H1 (cell line): ENCODE data around the gene TAF10. TPM values are rescaled to one million over a fixed set of nuclear protein-coding genes. Genes with fewer than 3 reads are reported as not detected.

ENCODE experiments used
- CEBPB ChIP-seq: IDR thresholded peaks from 2 replicates; pipeline ENCODE4 v1.6.1; 2012; ENCODE audit warnings: low read depth, low read length
- CHD1 ChIP-seq: IDR thresholded peaks from 2 replicates; pipeline ENCODE4 v1.6.1; 2012; ENCODE audit warnings: low read depth, low read length, improper control_type of control experiment
- EP300 ChIP-seq, 2 experiments: IDR thresholded peaks; 1 replicate in 1 of 2; 2 replicates in 1 of 2; pipeline ENCODE4 v1.6.1; 2011 to 2012; ENCODE audit warnings: low read depth in 2 of 2, low read length in 2 of 2, mild to moderate bottlenecking in 2 of 2, borderline replicate concordance in 1 of 2, inconsistent platforms in 1 of 2, moderate library complexity in 1 of 2
- GABPA ChIP-seq: IDR thresholded peaks from 2 replicates; pipeline ENCODE4 v1.6.1; 2011; ENCODE audit warnings: mild to moderate bottlenecking, low read length, moderate library complexity, borderline replicate concordance; ENCODE audit not compliant: insufficient read depth
- JUND ChIP-seq: IDR thresholded peaks from 2 replicates; pipeline ENCODE4 v1.6.1; 2011; ENCODE audit warnings: mild to moderate bottlenecking, improper control_type of control experiment, low read length
- KDM1A ChIP-seq: fragments of 200-600, 300-600 bp; sonication (generic); IDR thresholded peaks from 2 replicates; pipeline ENCODE4 v1.7.1; 2016; ENCODE audit warnings: mild to moderate bottlenecking, low read length, borderline replicate concordance
- SP1 ChIP-seq: IDR thresholded peaks from 2 replicates; pipeline ENCODE4 v1.6.1; 2011; ENCODE audit warnings: low read depth, low read length
- SUZ12 ChIP-seq: fragments of 200-600 bp; sonication (generic); IDR thresholded peaks from 2 replicates; pipeline ENCODE4 v1.6.1; 2012; ENCODE audit warnings: mild to moderate bottlenecking, inconsistent platforms, low read length, moderate library complexity, mixed read lengths
- polyA plus RNA-seq, 7 experiments: library from polyadenylated mRNA; depleted of rRNA in 3 of 7; stranded (reverse) in 5 of 7; unstranded in 2 of 7; fragments of >200 nt in 5 of 7; fragments of 200-250 nt in 2 of 7; gene quantifications; 1 replicate in 5 of 7; 2 replicates in 1 of 7; 4 replicates in 1 of 7; pipeline versions ENCODE4 v1.2.1 to v1.2.3, GENCODE V29; 2011 to 2013; ENCODE audit warnings: missing spikeins in 2 of 7, mixed read lengths in 2 of 7
- total RNA-seq: library from RNA; stranded (reverse); fragmentation: NEBNext Ultra II Directional; extraction: Animal tissue kit (Norgen Biotek cat#: 25700); gene quantifications from 2 replicates; pipeline ENCODE4 v1.2.1, GENCODE V29; 2021
- TF ChIP-seq, protein P1 (sequence below): IDR thresholded peaks from 2 replicates; pipeline ENCODE4 v1.6.1; 2012; ENCODE audit warnings: low read length, inconsistent platforms
- TF ChIP-seq, protein P2 (sequence below): IDR thresholded peaks from 2 replicates; pipeline ENCODE4 v1.6.1; 2012; ENCODE audit warnings: inconsistent platforms

The TAF10 gene
- total and polyA plus RNA-seq, 2 of the 8 experiments (the other 6 are each of a cell fraction or from before 2014, with no cell fraction given) = 128 to 213 TPM

DNA sequence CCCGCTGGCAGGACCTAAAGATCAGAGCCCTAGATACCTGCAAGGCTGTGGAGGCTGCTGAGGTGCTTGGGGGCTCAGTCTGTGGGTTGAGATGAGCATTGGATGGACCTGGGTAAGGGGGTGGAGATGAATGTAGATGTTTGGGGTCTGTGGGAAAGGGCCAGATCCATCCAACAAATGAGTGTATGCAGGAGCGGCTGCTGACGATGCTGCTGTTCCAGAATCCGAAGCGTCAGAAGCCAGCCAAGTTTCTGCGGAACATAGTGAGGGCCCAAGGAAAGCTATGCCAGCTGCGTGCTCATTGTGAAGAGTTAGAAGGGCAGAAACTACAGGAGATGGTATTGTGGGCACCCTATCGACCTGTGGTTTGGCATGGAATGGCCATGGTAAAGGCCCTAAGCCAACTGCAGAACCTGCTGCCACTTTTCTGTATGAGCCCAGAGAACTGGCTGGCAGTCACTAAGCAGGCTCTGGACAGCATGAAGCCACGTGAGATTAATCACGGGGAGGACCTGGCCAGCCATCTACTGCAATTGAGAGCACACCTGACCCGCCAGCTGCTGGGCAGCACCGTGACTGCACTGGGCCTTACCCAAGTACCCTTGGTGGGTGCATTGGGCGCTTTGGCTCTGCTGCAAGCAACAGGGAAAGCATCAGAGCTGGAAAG, 45.2 kb downstream of the TAF10 start (continued):
- TF ChIP-seq JUND (no peak), EP300 (IDR thresholded peaks at IDR 0.05; ENCODE audit: borderline replicate concordance in 1 of 2, low read depth in 2 of 2, low read length in 2 of 2) (no peak), GABPA (no peak), SUZ12 (no peak), CEBPB (no peak), SP1 (no peak), KDM1A (no peak), CHD1 (no peak)
- TF ChIP-seq, protein P1, sequence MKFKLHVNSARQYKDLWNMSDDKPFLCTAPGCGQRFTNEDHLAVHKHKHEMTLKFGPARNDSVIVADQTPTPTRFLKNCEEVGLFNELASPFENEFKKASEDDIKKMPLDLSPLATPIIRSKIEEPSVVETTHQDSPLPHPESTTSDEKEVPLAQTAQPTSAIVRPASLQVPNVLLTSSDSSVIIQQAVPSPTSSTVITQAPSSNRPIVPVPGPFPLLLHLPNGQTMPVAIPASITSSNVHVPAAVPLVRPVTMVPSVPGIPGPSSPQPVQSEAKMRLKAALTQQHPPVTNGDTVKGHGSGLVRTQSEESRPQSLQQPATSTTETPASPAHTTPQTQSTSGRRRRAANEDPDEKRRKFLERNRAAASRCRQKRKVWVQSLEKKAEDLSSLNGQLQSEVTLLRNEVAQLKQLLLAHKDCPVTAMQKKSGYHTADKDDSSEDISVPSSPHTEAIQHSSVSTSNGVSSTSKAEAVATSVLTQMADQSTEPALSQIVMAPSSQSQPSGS = no peak
- TF ChIP-seq, protein P2, sequence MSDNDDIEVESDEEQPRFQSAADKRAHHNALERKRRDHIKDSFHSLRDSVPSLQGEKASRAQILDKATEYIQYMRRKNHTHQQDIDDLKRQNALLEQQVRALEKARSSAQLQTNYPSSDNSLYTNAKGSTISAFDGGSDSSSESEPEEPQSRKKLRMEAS = no peak
